HG03342 (cell line): ENCODE results near the gene FNIP1.
"Not testable (repeated sequence)": the region's sequence is repeated elsewhere in the genome, so short reads cannot be mapped to it uniquely, and the experiment has no call there.

ENCODE experiments used
- ATAC-seq: cut with Tn5 transposase; IDR thresholded peaks from one replicate; pipeline ENCODE4 v1.9.1; 2021; ENCODE audit warnings: mild to moderate bottlenecking, moderate library complexity; ENCODE audit not compliant: unreplicated experiment

Gene FNIP1

GRCh38 chr5:131610198-131611063 is 186.4 kb downstream of the FNIP1 start:
- no peak for ATAC-seq

GRCh38 chr5:131609774-131610173 is 187.0 kb downstream of the FNIP1 start:
- ATAC-seq, result no peak

- ATAC-seq, result no peak
These were observed 188.2 kb downstream of the FNIP1 start for GRCh38 chr5:131608597-131608996.

GRCh38 chr5:131607903-131608540 is 188.8 kb downstream of the FNIP1 start:
- no peak for ATAC-seq

- ATAC-seq, result no peak
These were observed 189.4 kb downstream of the FNIP1 start for GRCh38 chr5:131607418-131607817.

- no peak for ATAC-seq
These were observed 191.7 kb downstream of the FNIP1 start for GRCh38 chr5:131605086-131605485.

GRCh38 chr5:131595088-131596033 is 201.5 kb downstream of the FNIP1 start:
- ATAC-seq, result no peak

GRCh38 chr5:131593921-131594320 is 202.9 kb downstream of the FNIP1 start:
- no peak for ATAC-seq

- ATAC-seq, result not testable (repeated sequence)
These were observed 203.4 kb downstream of the FNIP1 start for GRCh38 chr5:131593436-131593835.
